GM12878 (cell line): ENCODE data around the gene MYOM1. TPM values are rescaled to one million over a fixed set of nuclear protein-coding genes. Genes with fewer than 3 reads are reported as not detected.

ENCODE experiments used
- ATAC-seq: fragments of 200-7000 bp; cut with Tn5 transposase; 3 replicates; pipeline ENCODE4 v1.9.1; 2020; ENCODE audit warnings: mild to moderate bottlenecking, moderate library complexity
- BruUV-seq: library from RNA; stranded (reverse); fragments of 400-500 nt; replicated peaks from 2 replicates; lab custom pipeline; 2021; lab: Mats Ljungman, UMichigan
- CTCF ChIA-PET: fragments of 300-600 bp; sonication (Branson Sonifier 250); formaldehyde crosslinking; extraction: SDS; loops from one replicate; lab custom pipeline; 2021; ENCODE audit warnings: inconsistent platforms; lab: Yijun Ruan, JAX
- POLR2A ChIA-PET: fragments of 350-600 bp; formaldehyde crosslinking; extraction: SDS; loops from one replicate; lab custom pipeline; 2021; ENCODE audit warnings: inconsistent platforms; lab: Charles Lee
- RAD21 ChIA-PET: fragments of 300-600 bp; sonication (Branson Sonifier 250); formaldehyde crosslinking; loops from one replicate; lab custom pipeline; 2023; ENCODE audit warnings: antibody characterized with exemption; ENCODE audit not compliant: unreplicated experiment; lab: Charles Lee
- SMC1A ChIA-PET: fragments of 300-600 bp; sonication (Branson Sonifier 250); formaldehyde crosslinking; loops from one replicate; lab custom pipeline; 2023; ENCODE audit not compliant: unreplicated experiment, uncharacterized antibody; lab: Charles Lee
- DNase-seq: peaks from one replicate; pipeline ENCODE4 v3.0.0-alpha.2; 2011; ENCODE audit warnings: low read depth, low spot score
- FAIRE-seq: peaks from 3 replicates; lab custom pipeline; 2011; peaks lifted over from hg19 to GRCh38; lab: Jason Lieb, UNC
- H2AFZ ChIP-seq: 2 replicates; pipeline ENCODE4 v1.6.0; 2011; ENCODE audit warnings: low read depth, low read length, control low read depth; ENCODE audit not compliant: control insufficient read depth
- H3K27ac ChIP-seq: 2 replicates; pipeline ENCODE4 v1.5.1; 2011; ENCODE audit warnings: control low read depth; ENCODE audit not compliant: control insufficient read depth, insufficient read depth
- H3K27me3 ChIP-seq, 2 experiments: replicated peaks in 1 of 2; 2 replicates each; pipeline versions ENCODE4 v1.6.0 to v1.6.1; 2011; ENCODE audit warnings: low read length in 1 of 2; ENCODE audit not compliant: control insufficient read depth in 2 of 2, insufficient read depth in 2 of 2
- H3K36me3 ChIP-seq, 2 experiments: 2 replicates each; pipeline ENCODE4 v1.5.1; 2011; ENCODE audit warnings: low read length in 1 of 2; ENCODE audit not compliant: control insufficient read depth in 2 of 2, insufficient read depth in 2 of 2
- H3K4me1 ChIP-seq: 2 replicates; pipeline ENCODE4 v1.6.1; 2011; ENCODE audit warnings: mild to moderate bottlenecking, low read length, moderate library complexity, mixed read lengths; ENCODE audit not compliant: control insufficient read depth, insufficient read depth
- H3K4me2 ChIP-seq: 2 replicates; pipeline ENCODE4 v1.6.0; 2011; ENCODE audit warnings: control low read depth; ENCODE audit not compliant: control insufficient read depth, insufficient read depth
- H3K4me3 ChIP-seq: fragments of 200-600 bp; sonication (generic); 2 replicates; pipeline ENCODE4 v1.5.1; 2016
- H3K79me2 ChIP-seq: 2 replicates; pipeline ENCODE4 v1.6.0; 2011; ENCODE audit warnings: low read length; ENCODE audit not compliant: control insufficient read depth, insufficient read depth
- H3K9ac ChIP-seq: 2 replicates; pipeline ENCODE4 v1.8.0; 2011; ENCODE audit warnings: low read length, control low read depth, mixed read lengths; ENCODE audit not compliant: control insufficient read depth, insufficient read depth
- H3K9me3 ChIP-seq: replicated peaks from 3 replicates; pipeline ENCODE4 v1.5.1; 2011; ENCODE audit warnings: mild to moderate bottlenecking, low read length; ENCODE audit not compliant: control insufficient read depth, insufficient read depth
- H4K20me1 ChIP-seq: 2 replicates; pipeline ENCODE4 v1.6.0; 2011; ENCODE audit not compliant: control insufficient read depth, insufficient read depth
- BCL11A ChIP-seq: IDR thresholded peaks from 2 replicates; pipeline ENCODE4 v1.6.1; 2011; ENCODE audit warnings: low read depth, low read length
- CBFB ChIP-seq: IDR thresholded peaks from 2 replicates; pipeline ENCODE4 v1.6.1; 2016; ENCODE audit warnings: antibody characterized with exemption, low read depth
- CBX3 ChIP-seq: fragments of 200-600 bp; sonication (generic); IDR thresholded peaks from 2 replicates; pipeline ENCODE4 v1.6.1; 2016; ENCODE audit warnings: low read depth, borderline replicate concordance
- CHD4 ChIP-seq: fragments of 200-600 bp; sonication (generic); IDR thresholded peaks from 2 replicates; pipeline ENCODE4 v1.6.1; 2016; ENCODE audit warnings: mild to moderate bottlenecking
- FOXK2 ChIP-seq: fragments of 450-650 bp; IDR thresholded peaks from 2 replicates; pipeline ENCODE4 v1.6.1; 2017; ENCODE audit warnings: mild to moderate bottlenecking, moderate library complexity
- JUND ChIP-seq: IDR thresholded peaks from 2 replicates; pipeline ENCODE4 v1.6.1; 2012; ENCODE audit warnings: low read depth, mild to moderate bottlenecking, low read length, improper control_type of control experiment, moderate library complexity
- MTA3 ChIP-seq: IDR thresholded peaks from 2 replicates; pipeline ENCODE4 v1.6.1; 2012; ENCODE audit warnings: low read length, inconsistent platforms, borderline replicate concordance
- ZBED1 ChIP-seq: IDR thresholded peaks from 2 replicates; pipeline ENCODE4 v1.6.1; 2016; ENCODE audit warnings: borderline replicate concordance
- ZNF384 ChIP-seq: IDR thresholded peaks from 2 replicates; pipeline ENCODE4 v1.6.1; 2012; ENCODE audit warnings: low read depth, mild to moderate bottlenecking, low read length, improper control_type of control experiment, borderline replicate concordance
- WGBS: methylation state at CpG from one replicate; pipeline ENCODE4 v1.1.6; 2016; ENCODE audit warnings: low lambda C conversion rate; ENCODE audit not compliant: insufficient replicate concordance, insufficient coverage; ENCODE audit errors: missing lambda C conversion rate; 5-methylcytosine and 5-hydroxymethylcytosine counted together
- in situ Hi-C: fragments of 300-500 bp; cut with MboI; formaldehyde crosslinking; loops from 9 replicates; pipeline ENCODE4 v1.14.3; 2018; ENCODE audit warnings: mixed read lengths
- intact Hi-C: fragments of 100-400 bp; cut with micrococcal nuclease; formaldehyde crosslinking; loops from one replicate; pipeline ENCODE4 v1.14.2; 2022; ENCODE audit not compliant: unreplicated experiment
- polyA plus RNA-seq, 11 experiments: library from polyadenylated mRNA; depleted of rRNA in 4 of 11; unstranded in 6 of 11; stranded (reverse) in 5 of 11; fragments of >200 nt; fragmentation: Nextera tagmentation in 4 of 11; fragmentation: Illumina TruSeq in 1 of 11; extraction: Ambion mirVana in 4 of 11; extraction: Trizol in 1 of 11; gene quantifications; 1 replicate in 1 of 11; 2 replicates in 10 of 11; pipeline versions ENCODE4 v1.2.1 to v1.2.3, GENCODE V29; 2011 to 2016; ENCODE audit warnings: inconsistent platforms in 2 of 11, missing spikeins in 2 of 11, low read depth in 1 of 11
- total RNA-seq, 4 experiments: library from RNA; depleted of rRNA in 3 of 4; stranded (reverse); fragments of >200 nt in 3 of 4; fragmentation: Illumina TruSeq in 1 of 4; extraction: Trizol in 1 of 4; gene quantifications; 2 replicates each; pipeline versions ENCODE4 v1.2.1 to v1.2.3, GENCODE V29; 2013 to 2021
- TF ChIP-seq, protein P1 (sequence below): fragments of 450-650 bp; formaldehyde crosslinking; IDR thresholded peaks from 2 replicates; pipeline ENCODE4 v1.5.0; 2022; ENCODE audit warnings: mild to moderate bottlenecking, missing genetic modification characterization
- TF ChIP-seq, protein P2 (sequence below): IDR thresholded peaks from 2 replicates; pipeline ENCODE4 v1.6.1; 2011; ENCODE audit warnings: mild to moderate bottlenecking, low read depth, low read length, moderate library complexity; ENCODE audit not compliant: insufficient replicate concordance

MYOM1 gene
- total and polyA plus RNA-seq, 10 of the 15 experiments (the other 5 are each of a cell fraction or from before 2014, with no cell fraction given) = 0.06 to 1.0 (median 0.57) TPM

DNA sequence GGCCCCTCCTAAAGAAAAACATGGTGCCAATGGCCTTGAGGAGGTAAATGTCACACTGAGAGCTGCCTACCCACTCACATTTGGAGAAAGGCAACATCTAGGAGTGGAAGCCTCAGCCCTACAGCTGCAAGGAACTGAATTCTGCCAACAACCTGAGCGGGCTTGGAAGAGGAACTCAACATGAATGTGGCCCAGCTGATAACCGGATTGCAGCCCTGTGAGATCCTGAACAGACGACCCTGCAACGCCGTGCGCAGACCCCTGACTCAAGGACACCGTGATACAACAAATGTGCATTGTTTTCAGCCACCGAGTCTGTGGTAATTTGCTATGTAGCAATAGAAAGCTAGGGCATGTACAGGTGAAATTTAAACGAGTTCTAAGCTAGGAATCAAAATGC, 99.4 kb downstream of the MYOM1 start:
- no peaks in the 10 kb centered on the region for H3K36me3 ChIP-seq
- no TSS peak for BruUV-seq
- H3K27me3 ChIP-seq = no peaks in the 10 kb centered on the region; a peak in 1 of 4 replicates
- no peaks in the 10 kb centered on the region; the same call in 2 of the 3 replicates for H3K9me3 ChIP-seq
- WGBS = 46% methylated on average over 9 of the region's 9 CpGs
- no peaks in the 10 kb centered on the region for H4K20me1 ChIP-seq
- H3K79me2 ChIP-seq = no peaks in the 10 kb centered on the region
- ChIA-PET POLR2A (no interaction called here), RAD21 (no interaction called here), SMC1A (interaction anchor here (1.2 kb wide), 1 partner anchor 11 kb away, joined by 5 read pairs; no protein-coding TSS in a partner anchor)
- H3K27ac ChIP-seq = no peak overlapping the region
- H3K4me1 ChIP-seq = no peaks in the 10 kb centered on the region
- no peak for DNase-seq
- intact Hi-C loops (loop anchor here (2.0 kb wide), 1 partner anchor 126 kb away; the partner anchor contains the start of gene MYL12A), in situ Hi-C loops (no loop called here)
- TF ChIP-seq BCL11A (no peak), ZNF384 (no peak), CHD4 (no peak), JUND (no peak)
- TF ChIP-seq, all 136 proteins: peak for 0
- CTCF ChIA-PET = interaction anchor here (0.8 to 5.5 kb wide), 2 partner anchors 8 to 48 kb away, joined by 3 to 36 read pairs; no protein-coding TSS in a partner anchor
- ATAC-seq (no peak), FAIRE-seq (no peak)
- H3K9ac ChIP-seq = no peak overlapping the region
- no peak overlapping the region for H3K4me2 ChIP-seq
- no peak overlapping the region for H3K4me3 ChIP-seq
- no peak overlapping the region for H2AFZ ChIP-seq

DNA sequence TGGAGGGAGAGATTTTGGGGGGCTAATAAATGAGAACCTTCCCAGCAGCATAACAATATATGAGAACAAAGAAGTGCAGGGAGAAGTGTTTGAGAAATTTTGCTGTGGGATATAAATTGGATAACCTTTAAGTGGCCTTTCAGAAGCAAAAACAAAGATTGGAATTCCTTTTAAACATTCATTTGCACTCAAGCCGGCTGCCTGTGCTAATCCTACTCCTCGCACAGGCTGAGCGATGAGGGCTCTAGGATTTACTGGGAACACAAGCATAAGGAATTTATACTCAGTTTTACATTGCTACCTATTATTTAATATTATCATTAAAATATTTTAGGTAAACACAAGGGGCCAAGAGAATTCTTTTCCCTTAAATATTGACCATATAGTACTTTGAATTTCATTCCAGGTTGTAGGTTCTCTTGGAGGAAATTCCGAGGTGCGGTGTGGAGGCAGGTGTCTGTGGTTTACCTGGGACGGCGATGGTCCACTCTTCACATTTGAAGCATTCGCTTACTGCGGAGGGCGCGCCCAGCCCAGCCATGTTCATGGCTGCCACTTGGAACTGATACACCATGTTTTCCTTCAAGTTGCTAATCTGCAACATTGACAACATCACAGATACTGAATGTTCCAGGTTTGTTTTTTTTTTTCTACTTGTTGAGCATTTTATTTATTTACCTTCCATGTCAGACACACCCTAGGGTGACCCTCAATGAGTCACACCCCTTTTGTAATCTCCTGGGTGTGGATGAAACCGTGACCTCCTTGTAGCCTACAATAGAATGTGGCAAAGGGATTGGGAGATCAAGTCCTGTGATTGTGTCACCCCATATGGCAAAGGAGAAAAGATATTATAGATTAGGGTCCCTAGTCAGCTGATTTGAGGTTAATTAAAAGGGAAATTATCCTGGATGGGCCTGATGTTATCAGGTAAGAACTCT, 100.1 kb downstream of the MYOM1 start:
- H4K20me1 ChIP-seq = no peaks in the 10 kb centered on the region

More for the DNA sequence above, 100.1 kb downstream of the MYOM1 start:
- H3K27ac ChIP-seq = no peak overlapping the region
- H3K9me3 ChIP-seq = no peaks in the 10 kb centered on the region
- H3K4me3 ChIP-seq = no peak overlapping the region
- SMC1A ChIA-PET = no interaction called here
- H3K4me1 ChIP-seq = no peaks in the 10 kb centered on the region
- in situ Hi-C loops = no loop called here
- no peaks in the 10 kb centered on the region; a peak in 1 of 4 replicates for H3K27me3 ChIP-seq
- CTCF ChIA-PET = interaction anchor here (0.8 to 5.5 kb wide), 2 partner anchors 9 to 47 kb away, joined by 3 to 36 read pairs; no protein-coding TSS in a partner anchor
- no peaks in the 10 kb centered on the region for H3K79me2 ChIP-seq
- intact Hi-C loops = loop anchor here (2.0 kb wide), 1 partner anchor 127 kb away; the partner anchor contains the start of gene MYL12A
- 67% methylated on average over 12 of the region's 12 CpGs for WGBS
- no peak for DNase-seq
- H3K4me2 ChIP-seq = no peak overlapping the region
- FAIRE-seq = no peak
- POLR2A ChIA-PET = interaction anchor here (1.5 kb wide), 1 partner anchor 9 kb away, joined by 3 read pairs; no protein-coding TSS in a partner anchor
- no peak overlapping the region for H2AFZ ChIP-seq
- BruUV-seq = no TSS peak
- TF ChIP-seq FOXK2 (no peak), ZBED1 (no peak), CBX3 (no peak), MTA3 (no peak), CBFB (no peak)
- TF ChIP-seq, protein P1, sequence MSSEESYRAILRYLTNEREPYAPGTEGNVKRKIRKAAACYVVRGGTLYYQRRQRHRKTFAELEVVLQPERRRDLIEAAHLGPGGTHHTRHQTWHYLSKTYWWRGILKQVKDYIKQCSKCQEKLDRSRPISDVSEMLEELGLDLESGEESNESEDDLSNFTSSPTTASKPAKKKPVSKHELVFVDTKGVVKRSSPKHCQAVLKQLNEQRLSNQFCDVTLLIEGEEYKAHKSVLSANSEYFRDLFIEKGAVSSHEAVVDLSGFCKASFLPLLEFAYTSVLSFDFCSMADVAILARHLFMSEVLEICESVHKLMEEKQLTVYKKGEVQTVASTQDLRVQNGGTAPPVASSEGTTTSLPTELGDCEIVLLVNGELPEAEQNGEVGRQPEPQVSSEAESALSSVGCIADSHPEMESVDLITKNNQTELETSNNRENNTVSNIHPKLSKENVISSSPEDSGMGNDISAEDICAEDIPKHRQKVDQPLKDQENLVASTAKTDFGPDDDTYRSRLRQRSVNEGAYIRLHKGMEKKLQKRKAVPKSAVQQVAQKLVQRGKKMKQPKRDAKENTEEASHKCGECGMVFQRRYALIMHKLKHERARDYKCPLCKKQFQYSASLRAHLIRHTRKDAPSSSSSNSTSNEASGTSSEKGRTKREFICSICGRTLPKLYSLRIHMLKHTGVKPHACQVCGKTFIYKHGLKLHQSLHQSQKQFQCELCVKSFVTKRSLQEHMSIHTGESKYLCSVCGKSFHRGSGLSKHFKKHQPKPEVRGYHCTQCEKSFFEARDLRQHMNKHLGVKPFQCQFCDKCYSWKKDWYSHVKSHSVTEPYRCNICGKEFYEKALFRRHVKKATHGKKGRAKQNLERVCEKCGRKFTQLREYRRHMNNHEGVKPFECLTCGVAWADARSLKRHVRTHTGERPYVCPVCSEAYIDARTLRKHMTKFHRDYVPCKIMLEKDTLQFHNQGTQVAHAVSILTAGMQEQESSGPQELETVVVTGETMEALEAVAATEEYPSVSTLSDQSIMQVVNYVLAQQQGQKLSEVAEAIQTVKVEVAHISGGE (CRISPR knock-in tag) = no peak
- TF ChIP-seq, protein P2, sequence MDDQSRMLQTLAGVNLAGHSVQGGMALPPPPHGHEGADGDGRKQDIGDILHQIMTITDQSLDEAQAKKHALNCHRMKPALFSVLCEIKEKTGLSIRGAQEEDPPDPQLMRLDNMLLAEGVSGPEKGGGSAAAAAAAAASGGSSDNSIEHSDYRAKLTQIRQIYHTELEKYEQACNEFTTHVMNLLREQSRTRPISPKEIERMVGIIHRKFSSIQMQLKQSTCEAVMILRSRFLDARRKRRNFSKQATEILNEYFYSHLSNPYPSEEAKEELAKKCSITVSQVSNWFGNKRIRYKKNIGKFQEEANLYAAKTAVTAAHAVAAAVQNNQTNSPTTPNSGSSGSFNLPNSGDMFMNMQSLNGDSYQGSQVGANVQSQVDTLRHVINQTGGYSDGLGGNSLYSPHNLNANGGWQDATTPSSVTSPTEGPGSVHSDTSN = no peak
- ATAC-seq = no peak
- no peak overlapping the region for H3K9ac ChIP-seq
- no peaks in the 10 kb centered on the region for H3K36me3 ChIP-seq
- RAD21 ChIA-PET = no interaction called here
